Panc1 (cell line): Measurements from ENCODE around the gene BORCS8. TPM values are rescaled to one million over a fixed set of nuclear protein-coding genes. Genes with fewer than 3 reads are reported as not detected.

Experiments used
- ATAC-seq: fragments of 200-7000 bp; cut with Tn5 transposase; 2 replicates; pipeline ENCODE4 v1.9.1; 2020; ENCODE audit warnings: mild to moderate bottlenecking, moderate library complexity
- BruUV-seq: library from RNA; stranded (reverse); fragments of 400-500 nt; replicated peaks from 2 replicates; lab custom pipeline; 2021; lab: Mats Ljungman, UMichigan
- CTCF ChIA-PET: fragments of 300-600 bp; sonication (Branson Sonifier 250); formaldehyde crosslinking; loops from one replicate; lab custom pipeline; 2022; ENCODE audit warnings: antibody characterized with exemption; lab: Charles Lee
- POLR2A ChIA-PET: fragments of 300-600 bp; sonication (Branson Sonifier 250); formaldehyde crosslinking; loops from one replicate; lab custom pipeline; 2022; ENCODE audit warnings: antibody characterized with exemption; lab: Charles Lee
- DNase-seq: peaks from one replicate; pipeline ENCODE4 v3.0.0-alpha.2; 2010; ENCODE audit warnings: low read depth, low spot score
- H3K27ac ChIP-seq: 2 replicates; pipeline ENCODE4 v1.5.1; 2011; ENCODE audit warnings: mild to moderate bottlenecking, low read length, inconsistent platforms
- H3K27me3 ChIP-seq: fragments of 200-500 bp; sonication (Bioruptor generic); 2 replicates; pipeline ENCODE4 v1.6.0; 2014; ENCODE audit warnings: low read length, inconsistent platforms; ENCODE audit not compliant: control insufficient read depth, insufficient read depth
- H3K36me3 ChIP-seq: fragments of 200-500 bp; sonication (Bioruptor generic); 2 replicates; pipeline ENCODE4 v1.5.1; 2014; ENCODE audit warnings: inconsistent platforms, mild to moderate bottlenecking, low read length, moderate library complexity; ENCODE audit not compliant: control insufficient read depth, insufficient read depth
- H3K4me1 ChIP-seq: 2 replicates; pipeline ENCODE4 v1.5.1; 2011; ENCODE audit warnings: inconsistent platforms, mild to moderate bottlenecking, low read length, moderate library complexity; ENCODE audit not compliant: control insufficient read depth, insufficient read depth
- H3K4me3 ChIP-seq, 2 experiments: 2 replicates each; pipeline ENCODE4 v1.5.1; 2011 to 2012; ENCODE audit warnings: low read depth in 2 of 2, low read length in 2 of 2, mild to moderate bottlenecking in 2 of 2, inconsistent platforms in 1 of 2, moderate library complexity in 1 of 2
- H3K9me3 ChIP-seq: fragments of 200-500 bp; sonication (Bioruptor generic); 2 replicates; pipeline ENCODE4 v1.5.1; 2014; ENCODE audit warnings: low read depth, mild to moderate bottlenecking, inconsistent platforms, low read length, moderate library complexity; ENCODE audit not compliant: control insufficient read depth, insufficient read depth
- CTCF ChIP-seq: fragments of 450-650 bp; IDR thresholded peaks from 2 replicates; pipeline ENCODE4 v1.5.1; 2017; ENCODE audit warnings: mild to moderate bottlenecking
- POLR2AphosphoS5 ChIP-seq: IDR thresholded peaks from 2 replicates; pipeline ENCODE4 v1.6.1; 2012; ENCODE audit warnings: mild to moderate bottlenecking, low read depth, low read length, moderate library complexity
- REST ChIP-seq, 2 experiments: IDR thresholded peaks; 2 replicates each; pipeline ENCODE4 v1.6.1; 2011 to 2012; ENCODE audit warnings: low read depth in 2 of 2, control low read depth in 1 of 2, low read length in 1 of 2, mild to moderate bottlenecking in 1 of 2, moderate library complexity in 1 of 2; ENCODE audit not compliant: insufficient read depth in 1 of 2
- SIN3A ChIP-seq: IDR thresholded peaks from 2 replicates; pipeline ENCODE4 v1.6.1; 2012; ENCODE audit warnings: low read depth, mild to moderate bottlenecking, low read length, moderate library complexity, borderline replicate concordance; ENCODE audit not compliant: insufficient read depth
- TCF7L2 ChIP-seq: IDR thresholded peaks from 2 replicates; pipeline ENCODE4 v1.6.1; 2011; ENCODE audit warnings: mild to moderate bottlenecking, low read depth, low read length, inconsistent platforms
- in situ Hi-C: cut with HindIII; loops from 2 replicates; pipeline ENCODE4 v1.10.0; 2016; ENCODE audit warnings: low sequenced_read_pairs, low pct_unique_long_range_greater_than_20kb
- intact Hi-C: fragments of 100-400 bp; cut with micrococcal nuclease; formaldehyde crosslinking; loops from one replicate; pipeline ENCODE4 v1.10.0; 2022; ENCODE audit not compliant: unreplicated experiment
- total RNA-seq: library from RNA; stranded (reverse); gene quantifications from one replicate; pipeline ENCODE4 v1.2.1, GENCODE V29; 2021; ENCODE audit not compliant: unreplicated experiment

BORCS8 gene
- total RNA-seq, 1 experiment from 2014 or later: 37.8 TPM

GRCh38 chr19:19218911-19219310, 27.0 kb upstream of the BORCS8 start:
- intact Hi-C loops: no loop called here
- BruUV-seq: no TSS peak
- H3K4me3 ChIP-seq: no peak overlapping the region
- ChIA-PET POLR2A (no interaction called here), CTCF (interaction anchor here (0.7 kb wide), 1 partner anchor 95 kb away, joined by 10 read pairs; no protein-coding TSS in a partner anchor)
- no peaks in the 10 kb centered on the region for H3K27me3 ChIP-seq
- no peaks in the 10 kb centered on the region for H3K36me3 ChIP-seq
- DNase-seq: no peak
- no peak for ATAC-seq
- no peaks in the 10 kb centered on the region for H3K4me1 ChIP-seq
- no peaks in the 10 kb centered on the region for H3K9me3 ChIP-seq
- H3K27ac ChIP-seq: no peak overlapping the region
- no peak for TF ChIP-seq SIN3A
- no peak for TF ChIP-seq REST (IDR thresholded peaks at IDR 0.05; ENCODE audit: insufficient read depth in 1 of 2, low read depth in 2 of 2, low read length in 1 of 2)
- TF ChIP-seq CTCF: no peak
- TF ChIP-seq TCF7L2: no peak
- TF ChIP-seq POLR2AphosphoS5: no peak
- in situ Hi-C loops: no loop called here

- intact Hi-C loops (no loop called here), in situ Hi-C loops (no loop called here)
- Histone ChIP-seq H3K9me3 (no peaks in the 10 kb centered on the region), H3K36me3 (no peaks in the 10 kb centered on the region), H3K4me3 (no peak overlapping the region), H3K4me1 (no peaks in the 10 kb centered on the region), H3K27ac (no peak overlapping the region), H3K27me3 (no peaks in the 10 kb centered on the region)
- TF ChIP-seq POLR2AphosphoS5 (no peak), REST (IDR thresholded peaks at IDR 0.05; ENCODE audit: insufficient read depth in 1 of 2, low read depth in 2 of 2, low read length in 1 of 2) (no peak), CTCF (no peak; the same call in 1 of the 2 replicates), TCF7L2 (no peak), SIN3A (no peak)
- BruUV-seq: no TSS peak
- ChIA-PET CTCF (no interaction called here), POLR2A (interaction anchor here (0.7 kb wide), 1 partner anchor 219 kb away, joined by 3 read pairs; no protein-coding TSS in a partner anchor)
- ATAC-seq: no peak
- DNase-seq: no peak
Measured at GRCh38 chr19:19217099-19217498, 25.1 kb upstream of the BORCS8 start.
